T-helper 2 cell (primary cell): Measurements from ENCODE around the gene ANKRD53.
"Not testable (repeated sequence)": the region's sequence is repeated elsewhere in the genome, so short reads cannot be mapped to it uniquely, and the experiment has no call there.

ENCODE experiments used
- DNase-seq, 5 experiments: peaks; one replicate each; pipeline versions ENCODE4 v3.0.0 to v3.0.0-alpha.2; 2012 to 2022

Gene ANKRD53

GRCh38 chr2:71019989-71020388 lies 41.6 kb downstream of the ANKRD53 start:
- not testable (repeated sequence) for DNase-seq

DNA sequence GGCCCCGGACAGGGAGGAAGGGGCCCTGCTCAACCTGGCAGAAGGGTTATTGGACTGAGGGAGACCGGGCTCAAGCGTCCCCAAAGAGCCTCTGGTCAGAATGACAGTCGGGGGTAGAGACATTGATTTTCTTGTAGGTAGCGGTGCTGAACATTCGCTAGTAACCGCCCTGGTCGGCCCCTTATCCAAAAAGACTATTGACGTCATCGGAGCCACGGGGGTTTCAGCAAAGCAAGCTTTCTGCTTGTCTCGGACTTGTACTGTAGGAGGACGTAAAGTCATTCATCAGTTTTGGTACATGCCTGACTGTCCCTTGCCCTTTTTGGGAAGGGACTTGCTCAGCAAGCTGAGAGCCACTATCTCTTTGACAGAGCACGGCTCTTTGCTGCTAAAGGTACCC lies 43.0 kb downstream of the ANKRD53 start:
- DNase-seq = not testable (repeated sequence)

DNA sequence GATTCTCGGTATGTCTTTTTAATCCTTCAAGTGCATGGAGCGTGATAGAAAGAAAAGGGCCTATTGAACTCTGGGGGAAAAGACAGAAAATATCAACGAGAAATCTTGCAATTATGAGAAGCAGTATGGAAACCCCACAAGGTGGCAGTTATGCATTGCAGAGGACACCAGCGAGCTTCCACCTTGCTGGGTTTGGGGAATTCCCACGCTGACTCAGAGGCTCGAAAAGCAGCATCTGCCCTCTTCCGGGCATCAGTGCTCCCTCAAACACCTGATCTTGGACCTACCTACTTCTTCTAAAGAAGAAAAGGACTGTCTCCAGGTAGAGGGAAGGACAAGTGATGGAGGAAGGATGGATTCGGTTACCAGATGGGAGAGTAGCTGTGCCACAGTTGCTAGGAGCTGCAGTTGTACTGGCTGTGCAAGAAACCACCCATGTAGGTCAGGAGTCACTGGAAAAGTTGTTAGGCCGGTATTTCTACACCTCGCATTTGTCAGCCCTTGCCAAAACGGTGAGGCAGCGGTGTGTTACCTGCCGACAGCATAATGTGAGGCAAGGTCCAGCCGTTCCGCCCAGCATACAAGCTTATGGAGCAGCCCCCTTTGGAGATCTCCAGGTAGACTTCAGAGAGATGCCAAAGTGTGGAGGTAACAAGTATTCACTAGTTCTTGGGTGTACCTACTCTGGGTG lies 45.3 kb downstream of the ANKRD53 start:
- DNase-seq = peak in 4 of 5 experiments; percentile 11 to 58 (median 44)
